Lower leg skin (tissue), 3 donors: ENCODE data around the gene DPY19L3.

Experiments
- POLR2A ChIP-seq, 2 donors: fragments of 450-650 bp; IDR thresholded peaks; one replicate each; pipeline ENCODE4 v1.6.1; 2016 to 2017; ENCODE audit warnings: antibody characterized with exemption in 2 of 2, mild to moderate bottlenecking in 1 of 2, moderate library complexity in 1 of 2
- TF ChIP-seq, protein P1 (sequence below), 3 donors: fragments of 450-650 bp; IDR thresholded peaks; one replicate each; pipeline ENCODE4 v1.5.1; 2016; ENCODE audit warnings: antibody characterized with exemption in 3 of 3, mild to moderate bottlenecking in 3 of 3, moderate library complexity in 2 of 3

DNA sequence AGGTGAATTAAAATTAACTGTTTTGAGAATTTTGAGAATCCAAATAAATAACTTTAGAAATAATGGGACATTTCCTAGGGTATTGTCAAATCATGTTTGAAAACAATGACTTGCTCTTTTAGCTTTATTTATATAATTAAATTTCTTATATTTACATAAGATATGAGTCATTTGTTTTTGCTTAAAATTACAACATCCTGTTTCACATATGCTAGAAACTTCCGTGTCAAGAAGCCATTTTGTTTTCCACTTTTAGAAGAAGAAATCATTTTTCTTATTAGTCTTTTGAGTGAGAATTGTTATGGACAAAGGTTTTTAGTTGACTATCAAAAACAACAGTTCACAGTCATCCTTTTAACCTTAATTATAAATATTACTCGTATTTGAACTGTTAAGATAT is 48.2 kb downstream of the DPY19L3 start:
- TF ChIP-seq, protein P1, sequence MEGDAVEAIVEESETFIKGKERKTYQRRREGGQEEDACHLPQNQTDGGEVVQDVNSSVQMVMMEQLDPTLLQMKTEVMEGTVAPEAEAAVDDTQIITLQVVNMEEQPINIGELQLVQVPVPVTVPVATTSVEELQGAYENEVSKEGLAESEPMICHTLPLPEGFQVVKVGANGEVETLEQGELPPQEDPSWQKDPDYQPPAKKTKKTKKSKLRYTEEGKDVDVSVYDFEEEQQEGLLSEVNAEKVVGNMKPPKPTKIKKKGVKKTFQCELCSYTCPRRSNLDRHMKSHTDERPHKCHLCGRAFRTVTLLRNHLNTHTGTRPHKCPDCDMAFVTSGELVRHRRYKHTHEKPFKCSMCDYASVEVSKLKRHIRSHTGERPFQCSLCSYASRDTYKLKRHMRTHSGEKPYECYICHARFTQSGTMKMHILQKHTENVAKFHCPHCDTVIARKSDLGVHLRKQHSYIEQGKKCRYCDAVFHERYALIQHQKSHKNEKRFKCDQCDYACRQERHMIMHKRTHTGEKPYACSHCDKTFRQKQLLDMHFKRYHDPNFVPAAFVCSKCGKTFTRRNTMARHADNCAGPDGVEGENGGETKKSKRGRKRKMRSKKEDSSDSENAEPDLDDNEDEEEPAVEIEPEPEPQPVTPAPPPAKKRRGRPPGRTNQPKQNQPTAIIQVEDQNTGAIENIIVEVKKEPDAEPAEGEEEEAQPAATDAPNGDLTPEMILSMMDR (IDR thresholded peaks at IDR 0.05) = no peak
- TF ChIP-seq POLR2A (IDR thresholded peaks at IDR 0.05) = no peak
